ENCODE results near the gene XPO6.

DNA sequence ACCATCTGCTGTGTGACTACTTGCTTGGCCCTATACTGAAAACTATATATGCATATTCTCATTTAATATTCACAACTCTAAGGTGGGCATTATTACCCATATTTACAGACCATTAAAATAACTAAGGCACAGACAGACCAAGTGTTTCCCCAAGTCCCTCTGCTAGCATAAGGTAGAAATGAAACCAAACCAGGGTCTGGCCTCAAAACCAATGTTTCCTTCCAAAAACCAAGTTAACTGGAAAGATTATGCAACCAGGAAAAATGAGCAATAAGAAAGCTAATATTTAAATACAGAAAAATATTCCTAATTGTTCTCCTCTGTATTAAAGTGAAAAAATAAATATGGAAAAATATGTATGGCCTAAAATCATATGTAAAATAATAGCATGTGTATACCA, 50.1 kb downstream of the XPO6 start:
- TF ChIP-seq, protein P1, sequence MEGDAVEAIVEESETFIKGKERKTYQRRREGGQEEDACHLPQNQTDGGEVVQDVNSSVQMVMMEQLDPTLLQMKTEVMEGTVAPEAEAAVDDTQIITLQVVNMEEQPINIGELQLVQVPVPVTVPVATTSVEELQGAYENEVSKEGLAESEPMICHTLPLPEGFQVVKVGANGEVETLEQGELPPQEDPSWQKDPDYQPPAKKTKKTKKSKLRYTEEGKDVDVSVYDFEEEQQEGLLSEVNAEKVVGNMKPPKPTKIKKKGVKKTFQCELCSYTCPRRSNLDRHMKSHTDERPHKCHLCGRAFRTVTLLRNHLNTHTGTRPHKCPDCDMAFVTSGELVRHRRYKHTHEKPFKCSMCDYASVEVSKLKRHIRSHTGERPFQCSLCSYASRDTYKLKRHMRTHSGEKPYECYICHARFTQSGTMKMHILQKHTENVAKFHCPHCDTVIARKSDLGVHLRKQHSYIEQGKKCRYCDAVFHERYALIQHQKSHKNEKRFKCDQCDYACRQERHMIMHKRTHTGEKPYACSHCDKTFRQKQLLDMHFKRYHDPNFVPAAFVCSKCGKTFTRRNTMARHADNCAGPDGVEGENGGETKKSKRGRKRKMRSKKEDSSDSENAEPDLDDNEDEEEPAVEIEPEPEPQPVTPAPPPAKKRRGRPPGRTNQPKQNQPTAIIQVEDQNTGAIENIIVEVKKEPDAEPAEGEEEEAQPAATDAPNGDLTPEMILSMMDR (optimal IDR thresholded peaks at IDR 0.05 in 1 of 3, IDR thresholded peaks at IDR 0.05 in 1 of 3, conservative IDR thresholded peaks at IDR 0.05 in 1 of 3; ENCODE audit: extremely low read depth in 1 of 3, insufficient read depth in 2 of 3, low read length in 3 of 3), result no peak
- TF ChIP-seq EZH2 (IDR thresholded peaks at IDR 0.05; ENCODE audit: low read length), result no peak
